ENCODE measurements around the gene RBKS.
A peak's percentile ranks its signal among the peaks of the same experiment; 100 is the strongest.
"Not testable (repeated sequence)": the region's sequence is repeated elsewhere in the genome, so short reads cannot be mapped to it uniquely, and the experiment has no call there.

The RBKS gene

GRCh38 chr2:27906074-27906473 lies 15.9 kb upstream of the RBKS start:
- no peak for DNase-seq (ENCODE audit: low read depth)

GRCh38 chr2:27904405-27904665 lies 14.1 kb upstream of the RBKS start:
- no peak for DNase-seq (ENCODE audit: low read depth)

- no peak for DNase-seq (ENCODE audit: low read depth)
Observed at GRCh38 chr2:27903649-27904404, 13.6 kb upstream of the RBKS start.

- peak; percentile 68 for DNase-seq (ENCODE audit: low read depth)
Observed at GRCh38 chr2:27903018-27903417, 12.8 kb upstream of the RBKS start.

- DNase-seq (ENCODE audit: low read depth) = no peak
Observed at GRCh38 chr2:27902098-27902497, 11.9 kb upstream of the RBKS start.

- DNase-seq (ENCODE audit: low read depth) = peak; percentile 48
Observed at GRCh38 chr2:27901234-27901633, 11.0 kb upstream of the RBKS start.

- DNase-seq (ENCODE audit: low read depth) = no peak
Observed at GRCh38 chr2:27897717-27898116, 7.5 kb upstream of the RBKS start.

- no peak for DNase-seq (ENCODE audit: low read depth)
Observed at GRCh38 chr2:27893006-27893405, 2.8 kb upstream of the RBKS start.

- DNase-seq (ENCODE audit: low read depth) = no peak
Observed at GRCh38 chr2:27891673-27892105, 1.5 kb upstream of the RBKS start.

GRCh38 chr2:27890924-27891672 lies 911 bp upstream of the RBKS start:
- DNase-seq (ENCODE audit: low read depth) = peak; percentile 87

GRCh38 chr2:27889774-27890145 lies 427 bp downstream of the RBKS start:
- peak; percentile 3 for DNase-seq (ENCODE audit: low read depth)

GRCh38 chr2:27888790-27889189 lies 1.4 kb downstream of the RBKS start:
- DNase-seq (ENCODE audit: low read depth) = peak; percentile 62

- no peak for DNase-seq (ENCODE audit: low read depth)
Observed at GRCh38 chr2:27887830-27888229, 2.4 kb downstream of the RBKS start.

- no peak for DNase-seq (ENCODE audit: low read depth)
Observed at GRCh38 chr2:27887111-27887510, 3.1 kb downstream of the RBKS start.

GRCh38 chr2:27886322-27886721 lies 3.9 kb downstream of the RBKS start:
- no peak for DNase-seq (ENCODE audit: low read depth)

- no peak for DNase-seq (ENCODE audit: low read depth)
Observed at GRCh38 chr2:27885661-27886060, 4.5 kb downstream of the RBKS start.

- no peak for DNase-seq (ENCODE audit: low read depth)
Observed at GRCh38 chr2:27885234-27885633, 5.0 kb downstream of the RBKS start.

- no peak for DNase-seq (ENCODE audit: low read depth)
Observed at GRCh38 chr2:27884601-27885000, 5.6 kb downstream of the RBKS start.

- DNase-seq (ENCODE audit: low read depth) = not testable (repeated sequence)
Observed at GRCh38 chr2:27882584-27882922, 7.6 kb downstream of the RBKS start.

- DNase-seq (ENCODE audit: low read depth) = not testable (repeated sequence)
Observed at GRCh38 chr2:27881815-27882583, 8.2 kb downstream of the RBKS start.

GRCh38 chr2:27878825-27879224 lies 11.4 kb downstream of the RBKS start:
- no peak for DNase-seq (ENCODE audit: low read depth)

GRCh38 chr2:27875089-27875881 lies 14.9 kb downstream of the RBKS start:
- DNase-seq (ENCODE audit: low read depth) = no peak

All from fibroblast of gingiva (primary cell).